HG02678 (cell line): ENCODE data around the gene NME3.

ENCODE experiments used
- ATAC-seq: cut with Tn5 transposase; IDR thresholded peaks from one replicate; pipeline ENCODE4 v1.9.1; 2021; ENCODE audit warnings: mild to moderate bottlenecking, moderate library complexity; ENCODE audit not compliant: unreplicated experiment

Gene NME3

DNA sequence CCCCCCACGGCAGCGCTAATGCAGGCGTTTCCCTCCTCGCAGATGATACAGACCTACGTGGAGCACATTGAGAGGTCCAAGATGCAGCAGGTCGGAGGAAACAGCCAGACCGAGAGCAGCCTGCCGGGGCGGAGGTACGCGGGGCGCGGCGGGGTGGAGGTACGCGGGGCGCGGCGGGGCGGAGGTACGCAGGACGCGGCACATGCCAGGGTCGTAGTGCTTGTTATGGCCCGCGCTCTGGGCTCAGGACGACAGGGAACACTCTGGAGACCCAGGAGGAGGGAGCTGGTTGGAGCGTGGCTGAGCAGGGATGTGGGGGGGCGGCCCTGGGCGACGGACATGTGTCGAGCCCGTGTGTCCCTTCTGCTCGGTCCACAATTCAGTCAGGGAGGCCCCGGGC lies 41.9 kb downstream of the NME3 start:
- ATAC-seq: no peak

DNA sequence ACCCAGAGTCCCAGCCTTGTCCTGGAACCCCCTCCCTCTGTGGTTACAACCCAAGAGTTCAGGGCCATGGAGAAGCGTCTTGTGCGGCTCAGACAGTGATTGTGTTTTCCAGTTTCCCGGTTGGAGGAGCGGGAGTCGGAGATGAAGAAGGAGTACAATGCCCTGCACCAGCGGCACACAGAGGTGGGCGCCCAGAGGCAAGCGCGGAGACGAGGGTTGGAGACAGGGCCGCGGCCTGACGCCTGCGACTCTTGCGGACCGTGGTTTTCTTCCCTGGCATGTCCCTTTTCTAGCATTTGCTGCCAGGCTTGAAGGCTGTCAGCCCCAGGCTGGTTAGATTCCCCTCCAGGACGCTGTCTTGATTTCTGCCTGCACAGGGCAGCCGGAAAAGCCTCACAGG lies 42.3 kb downstream of the NME3 start:
- no peak for ATAC-seq

DNA sequence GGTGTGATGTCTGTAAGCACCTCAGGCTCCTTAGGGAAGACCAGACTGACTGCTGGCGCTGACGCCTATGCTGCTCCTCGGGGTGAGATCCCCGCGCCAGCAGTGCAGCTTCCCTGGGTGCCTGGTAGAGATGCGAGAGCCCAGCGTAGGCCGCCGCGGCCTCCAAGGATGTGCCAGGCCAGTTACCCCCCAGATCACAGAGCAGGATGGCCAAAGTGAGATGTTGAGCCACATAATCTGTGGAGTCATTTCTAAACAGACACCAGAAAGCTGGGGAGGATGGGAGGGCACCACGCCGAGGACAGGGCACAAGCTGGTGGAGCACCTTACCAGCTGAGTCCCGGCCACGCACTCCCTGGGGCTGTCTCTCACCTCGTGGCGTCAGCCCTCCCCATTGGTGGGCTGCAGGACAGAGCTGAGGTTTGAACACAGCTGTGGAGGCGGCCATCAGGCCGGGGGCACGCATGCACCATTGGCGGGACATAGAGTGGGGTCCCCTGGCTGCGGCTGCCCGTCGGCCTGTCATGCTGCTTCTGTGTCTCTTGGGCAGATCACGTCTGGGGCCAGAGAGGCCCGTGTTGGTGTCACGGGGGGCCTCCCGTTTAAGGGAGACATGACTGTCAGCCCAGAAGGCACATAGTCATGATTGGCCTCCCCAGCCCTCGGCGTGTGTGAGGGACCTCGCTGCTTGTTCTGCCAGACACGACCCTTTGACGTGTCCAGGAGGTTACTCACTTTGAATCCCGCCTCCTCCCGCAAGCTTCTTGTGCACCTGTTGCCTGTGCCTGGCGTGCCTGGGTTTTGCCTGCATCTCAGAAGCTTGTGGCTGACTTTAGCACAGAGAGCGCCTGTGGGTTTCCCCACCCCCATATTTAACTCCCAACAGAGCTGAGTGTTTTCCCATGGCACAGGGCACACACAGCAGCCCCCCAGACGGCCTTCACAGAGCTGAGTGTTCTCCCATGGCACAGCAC lies 43.4 kb downstream of the NME3 start:
- ATAC-seq: no peak

DNA sequence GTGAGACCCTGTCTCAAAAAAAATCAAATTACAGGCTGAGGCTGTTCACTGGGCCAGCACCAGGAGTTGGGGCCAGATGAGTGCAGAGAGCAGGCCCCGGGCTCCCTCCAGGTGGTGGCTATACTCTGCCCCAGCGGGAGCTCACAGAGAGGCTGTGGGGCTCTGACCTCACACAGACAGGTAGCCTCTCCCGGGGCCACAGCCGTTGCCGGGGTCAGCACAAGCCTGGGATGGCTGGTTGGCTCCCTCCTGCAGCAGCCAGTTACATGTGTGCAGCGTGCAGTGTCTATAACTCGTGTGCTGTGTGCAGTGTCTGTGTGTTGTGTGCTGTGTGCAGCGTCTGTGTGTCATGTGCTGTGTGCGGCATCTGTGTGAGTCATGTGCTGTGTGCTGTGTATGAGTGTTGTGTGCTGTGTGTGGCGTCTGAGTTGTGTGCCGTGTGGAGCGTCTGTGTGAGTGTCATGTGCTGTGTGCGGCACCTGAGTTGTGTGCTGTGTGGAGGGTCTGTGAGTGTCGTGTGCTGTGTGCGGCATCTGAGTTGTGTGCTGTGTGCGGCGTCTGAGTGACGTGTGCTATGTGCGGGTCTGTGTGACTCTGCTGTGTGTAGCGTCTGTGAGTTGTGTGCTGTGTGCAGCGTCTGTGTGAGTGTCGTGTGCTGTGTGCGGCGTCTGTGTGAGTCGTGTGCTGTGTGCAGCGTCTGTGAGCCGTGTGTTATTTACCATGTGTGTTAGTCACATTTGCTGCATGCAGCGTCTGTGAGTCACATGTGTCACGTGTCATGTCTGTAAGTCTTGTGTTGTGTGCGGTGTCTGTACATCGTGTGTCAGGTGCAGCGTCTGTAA lies 44.5 kb downstream of the NME3 start:
- no peak for ATAC-seq

DNA sequence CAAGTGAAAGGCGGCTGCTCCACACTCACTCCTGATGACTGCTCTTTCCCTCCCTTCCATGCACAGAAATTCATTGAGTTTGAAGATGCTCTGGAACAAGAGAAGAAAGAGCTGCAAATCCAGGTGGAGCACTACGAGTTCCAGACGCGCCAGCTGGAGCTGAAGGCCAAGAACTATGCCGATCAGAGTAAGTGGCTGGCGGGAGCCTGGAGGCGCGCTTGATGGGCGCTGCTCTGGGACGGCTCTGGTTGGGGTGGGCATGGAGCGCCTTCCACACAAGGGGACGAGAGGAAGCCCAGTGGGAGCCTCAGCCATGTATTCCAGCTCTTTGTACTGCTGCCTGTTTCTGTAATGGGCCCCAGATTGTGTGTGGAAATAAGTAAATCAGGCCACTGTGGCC lies 46.9 kb downstream of the NME3 start:
- ATAC-seq: no peak

DNA sequence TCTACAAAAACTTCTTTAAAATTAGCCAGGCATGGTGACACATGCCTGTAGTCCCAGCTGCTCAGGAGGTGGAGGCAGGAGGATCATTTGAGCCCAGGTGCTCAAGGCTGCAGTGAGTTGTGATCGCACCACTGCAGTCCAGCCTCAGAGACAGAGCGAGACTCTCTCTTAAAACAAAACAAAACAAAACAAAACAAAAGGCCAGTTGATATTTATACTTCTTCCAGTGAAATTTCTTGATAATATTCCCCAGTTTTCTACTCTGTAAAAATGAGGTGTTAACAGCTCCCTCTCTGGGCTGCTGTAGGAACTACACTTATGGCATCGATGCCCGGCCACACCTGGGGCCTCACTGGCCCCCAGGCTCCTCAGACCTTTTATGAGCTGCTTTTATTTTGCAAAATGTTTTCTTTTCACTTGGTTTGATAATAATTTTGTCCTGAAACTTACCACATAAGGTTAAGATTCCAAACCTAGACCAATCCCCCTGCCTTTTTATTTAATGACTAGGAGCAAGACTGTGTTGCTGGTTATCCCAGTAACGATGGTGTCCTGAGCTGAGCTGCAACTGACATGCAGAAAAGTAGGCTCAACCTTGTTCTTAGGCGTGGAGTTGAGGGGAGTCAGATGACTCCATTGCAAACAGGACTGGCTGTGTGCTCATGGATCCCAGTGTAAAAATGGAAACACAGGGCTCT lies 47.7 kb downstream of the NME3 start:
- no peak for ATAC-seq

DNA sequence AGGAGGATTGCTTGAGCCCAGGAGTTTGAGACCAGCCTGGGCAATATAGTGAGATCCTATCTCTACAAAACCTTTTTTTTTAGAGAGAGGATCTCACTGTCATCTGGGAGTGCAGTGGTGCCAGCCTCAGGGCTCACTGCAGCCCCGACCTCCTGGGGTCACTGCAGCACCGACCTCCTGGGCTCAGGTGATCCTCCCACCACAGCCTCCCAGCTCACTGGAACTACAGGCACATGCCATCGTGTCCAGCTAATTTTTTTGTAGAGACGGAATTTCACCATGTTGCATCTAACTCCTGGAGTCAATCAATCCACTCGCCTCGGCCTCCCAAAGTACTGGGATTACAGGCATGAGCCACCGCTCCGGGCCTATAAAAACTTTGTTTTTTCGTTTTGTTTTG lies 50.0 kb downstream of the NME3 start:
- ATAC-seq: no peak
